WTC11 (cell line): ENCODE data around the gene HLCS.

ENCODE experiments used
- ATF1 ChIP-seq: sonication (generic); formaldehyde crosslinking; IDR thresholded peaks from 2 replicates; pipeline ENCODE4 v1.8.1; 2023; ENCODE audit warnings: mild to moderate bottlenecking, moderate library complexity, missing genetic modification reagents
- ETV6 ChIP-seq: sonication (generic); formaldehyde crosslinking; IDR thresholded peaks from 2 replicates; pipeline ENCODE4 v1.8.1; 2022; ENCODE audit warnings: mild to moderate bottlenecking, missing genetic modification reagents
- NR3C1 ChIP-seq: sonication (generic); formaldehyde crosslinking; conservative IDR thresholded peaks from 2 replicates; pipeline ENCODE4 v1.8.1; 2023; ENCODE audit warnings: low read depth, mild to moderate bottlenecking, missing genetic modification reagents
- SP1 ChIP-seq: sonication (generic); formaldehyde crosslinking; conservative IDR thresholded peaks from 2 replicates; pipeline ENCODE4 v1.8.1; 2022; ENCODE audit warnings: missing genetic modification reagents
- ZNF263 ChIP-seq: sonication (generic); formaldehyde crosslinking; IDR thresholded peaks from 2 replicates; pipeline ENCODE4 v1.8.1; 2022; ENCODE audit warnings: low read depth, mild to moderate bottlenecking, moderate library complexity, missing genetic modification reagents
- TF ChIP-seq, protein P1 (sequence below): fragments of 200-600 bp; IDR thresholded peaks from 2 replicates; pipeline ENCODE4 v1.8.0; 2022; ENCODE audit warnings: antibody characterized with exemption
- TF ChIP-seq, protein P2 (sequence below): sonication (generic); formaldehyde crosslinking; IDR thresholded peaks from 2 replicates; pipeline ENCODE4 v1.8.0; 2023; ENCODE audit warnings: missing genetic modification reagents

DNA sequence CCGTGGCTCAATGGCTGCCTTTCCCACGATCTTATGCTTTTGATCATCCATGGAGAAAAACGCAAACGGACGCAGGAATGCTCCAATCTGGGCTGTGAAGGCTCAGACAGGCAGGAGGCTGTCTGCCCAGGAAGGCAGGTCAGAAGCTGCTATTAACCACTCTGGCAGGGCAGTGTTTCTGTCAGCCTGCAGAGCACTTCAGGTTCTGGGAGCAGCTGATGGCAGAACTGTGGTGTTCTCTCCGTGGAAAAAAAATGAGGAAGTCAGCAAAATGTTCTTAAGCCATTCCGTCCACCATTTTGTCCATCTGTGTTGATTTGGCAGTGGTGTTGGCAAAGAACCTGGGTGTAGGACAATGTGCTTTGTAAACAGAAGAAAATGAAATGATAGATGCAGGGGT, 175.9 kb downstream of the HLCS start:
- TF ChIP-seq, protein P1, sequence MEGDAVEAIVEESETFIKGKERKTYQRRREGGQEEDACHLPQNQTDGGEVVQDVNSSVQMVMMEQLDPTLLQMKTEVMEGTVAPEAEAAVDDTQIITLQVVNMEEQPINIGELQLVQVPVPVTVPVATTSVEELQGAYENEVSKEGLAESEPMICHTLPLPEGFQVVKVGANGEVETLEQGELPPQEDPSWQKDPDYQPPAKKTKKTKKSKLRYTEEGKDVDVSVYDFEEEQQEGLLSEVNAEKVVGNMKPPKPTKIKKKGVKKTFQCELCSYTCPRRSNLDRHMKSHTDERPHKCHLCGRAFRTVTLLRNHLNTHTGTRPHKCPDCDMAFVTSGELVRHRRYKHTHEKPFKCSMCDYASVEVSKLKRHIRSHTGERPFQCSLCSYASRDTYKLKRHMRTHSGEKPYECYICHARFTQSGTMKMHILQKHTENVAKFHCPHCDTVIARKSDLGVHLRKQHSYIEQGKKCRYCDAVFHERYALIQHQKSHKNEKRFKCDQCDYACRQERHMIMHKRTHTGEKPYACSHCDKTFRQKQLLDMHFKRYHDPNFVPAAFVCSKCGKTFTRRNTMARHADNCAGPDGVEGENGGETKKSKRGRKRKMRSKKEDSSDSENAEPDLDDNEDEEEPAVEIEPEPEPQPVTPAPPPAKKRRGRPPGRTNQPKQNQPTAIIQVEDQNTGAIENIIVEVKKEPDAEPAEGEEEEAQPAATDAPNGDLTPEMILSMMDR, result no peak
- no peak for TF ChIP-seq SP1 (CRISPR knock-in tag)
- no peak for TF ChIP-seq ZNF263 (CRISPR knock-in tag)
- TF ChIP-seq NR3C1 (CRISPR knock-in tag), result no peak
- TF ChIP-seq ETV6, result no peak
- TF ChIP-seq ATF1 (CRISPR knock-in tag), result no peak
- TF ChIP-seq, protein P2, sequence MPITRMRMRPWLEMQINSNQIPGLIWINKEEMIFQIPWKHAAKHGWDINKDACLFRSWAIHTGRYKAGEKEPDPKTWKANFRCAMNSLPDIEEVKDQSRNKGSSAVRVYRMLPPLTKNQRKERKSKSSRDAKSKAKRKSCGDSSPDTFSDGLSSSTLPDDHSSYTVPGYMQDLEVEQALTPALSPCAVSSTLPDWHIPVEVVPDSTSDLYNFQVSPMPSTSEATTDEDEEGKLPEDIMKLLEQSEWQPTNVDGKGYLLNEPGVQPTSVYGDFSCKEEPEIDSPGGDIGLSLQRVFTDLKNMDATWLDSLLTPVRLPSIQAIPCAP (CRISPR knock-in tag), result no peak
